ENCODE measurements around the gene MAPK6. TPM values are rescaled to one million over a fixed set of nuclear protein-coding genes. Genes with fewer than 3 reads are reported as not detected.

Gene MAPK6
- total RNA-seq, 1 experiment from 2014 or later = 56.4 TPM

- POLR2A ChIA-PET (ENCODE audit: low non-redundant PET) = no interaction called here
- no peaks in the 10 kb centered on the region for H3K27me3 ChIP-seq (replicated peaks; ENCODE audit: insufficient read depth, low read depth, low read length, poor library complexity)
- no TSS peak for BruUV-seq (replicated peaks)
- no peak overlapping the region for H3K4me3 ChIP-seq (ENCODE audit: low read depth, low read length, poor library complexity, severe bottlenecking)
- TF ChIP-seq EZH2 (IDR thresholded peaks at IDR 0.05; ENCODE audit: borderline replicate concordance, low read depth, low read length, poor library complexity, severe bottlenecking) (no peak), CTCF (conservative IDR thresholded peaks at IDR 0.05; ENCODE audit: low read depth, low read length) (no peak)
- intact Hi-C loops (cut with micrococcal nuclease; ENCODE audit: unreplicated experiment) = no loop called here
- no peaks in the 10 kb centered on the region for H3K36me3 ChIP-seq (ENCODE audit: insufficient read depth, low read length, poor library complexity, severe bottlenecking)
- CTCF ChIA-PET = no interaction called here
- no peak overlapping the region for H3K27ac ChIP-seq (ENCODE audit: low read depth, low read length, poor library complexity, severe bottlenecking)
- no peaks in the 10 kb centered on the region for H3K4me1 ChIP-seq (ENCODE audit: insufficient read depth, low read length, poor library complexity, severe bottlenecking)
- H3K9me3 ChIP-seq (ENCODE audit: low read depth, low read length, poor library complexity, severe bottlenecking) = no peaks in the 10 kb centered on the region
- no peak for DNase-seq (ENCODE audit: low spot score)
These were observed 8.1 kb upstream of the MAPK6 start for GRCh38 chr15:52010633-52011595.

GRCh38 chr15:52011711-52012144 lies 7.3 kb upstream of the MAPK6 start:
- CTCF ChIA-PET = no interaction called here

GRCh38 chr15:52012210-52012609 lies 6.8 kb upstream of the MAPK6 start:
- no peak overlapping the region for H3K27ac ChIP-seq (ENCODE audit: low read depth, low read length, poor library complexity, severe bottlenecking)
- no TSS peak for BruUV-seq (replicated peaks)
- no peaks in the 10 kb centered on the region for H3K9me3 ChIP-seq (ENCODE audit: low read depth, low read length, poor library complexity, severe bottlenecking)
- POLR2A ChIA-PET (ENCODE audit: low non-redundant PET) = no interaction called here
- CTCF ChIA-PET = no interaction called here
- no peaks in the 10 kb centered on the region for H3K27me3 ChIP-seq (replicated peaks; ENCODE audit: insufficient read depth, low read depth, low read length, poor library complexity)
- H3K36me3 ChIP-seq (ENCODE audit: insufficient read depth, low read length, poor library complexity, severe bottlenecking) = no peaks in the 10 kb centered on the region
- H3K4me3 ChIP-seq (ENCODE audit: low read depth, low read length, poor library complexity, severe bottlenecking) = no peak overlapping the region
- intact Hi-C loops (cut with micrococcal nuclease; ENCODE audit: unreplicated experiment) = no loop called here
- TF ChIP-seq EZH2 (IDR thresholded peaks at IDR 0.05; ENCODE audit: borderline replicate concordance, low read depth, low read length, poor library complexity, severe bottlenecking) = no peak
- no peak for TF ChIP-seq CTCF (conservative IDR thresholded peaks at IDR 0.05; ENCODE audit: low read depth, low read length)
- no peak for DNase-seq (ENCODE audit: low spot score)
- no peaks in the 10 kb centered on the region for H3K4me1 ChIP-seq (ENCODE audit: insufficient read depth, low read length, poor library complexity, severe bottlenecking)

More at GRCh38 chr15:52011711-52012144, 7.3 kb upstream of the MAPK6 start:
- no peak for DNase-seq (ENCODE audit: low spot score)
- TF ChIP-seq EZH2 (IDR thresholded peaks at IDR 0.05; ENCODE audit: borderline replicate concordance, low read depth, low read length, poor library complexity, severe bottlenecking) = no peak
- TF ChIP-seq CTCF (conservative IDR thresholded peaks at IDR 0.05; ENCODE audit: low read depth, low read length) = no peak
- Histone ChIP-seq H3K36me3 (ENCODE audit: insufficient read depth, low read length, poor library complexity, severe bottlenecking) (no peaks in the 10 kb centered on the region), H3K4me3 (ENCODE audit: low read depth, low read length, poor library complexity, severe bottlenecking) (no peak overlapping the region), H3K9me3 (ENCODE audit: low read depth, low read length, poor library complexity, severe bottlenecking) (no peaks in the 10 kb centered on the region), H3K4me1 (ENCODE audit: insufficient read depth, low read length, poor library complexity, severe bottlenecking) (no peaks in the 10 kb centered on the region), H3K27me3 (replicated peaks; ENCODE audit: insufficient read depth, low read depth, low read length, poor library complexity) (no peaks in the 10 kb centered on the region), H3K27ac (ENCODE audit: low read depth, low read length, poor library complexity, severe bottlenecking) (no peak overlapping the region)
- POLR2A ChIA-PET (ENCODE audit: low non-redundant PET) = no interaction called here
- BruUV-seq (replicated peaks) = no TSS peak
- intact Hi-C loops (cut with micrococcal nuclease; ENCODE audit: unreplicated experiment) = no loop called here
